HG03196 (cell line): Measurements from ENCODE around the gene MAP3K3.
"Not testable (repeated sequence)": the region's sequence is repeated elsewhere in the genome, so short reads cannot be mapped to it uniquely, and the experiment has no call there.

Source experiments
- ATAC-seq: cut with Tn5 transposase; IDR thresholded peaks from one replicate; pipeline ENCODE4 v1.9.1; 2021; ENCODE audit not compliant: unreplicated experiment

MAP3K3 gene

GRCh38 chr17:63704836-63705235, 82.6 kb downstream of the MAP3K3 start:
- ATAC-seq: no peak

GRCh38 chr17:63705657-63706056, 83.4 kb downstream of the MAP3K3 start:
- no peak for ATAC-seq

DNA sequence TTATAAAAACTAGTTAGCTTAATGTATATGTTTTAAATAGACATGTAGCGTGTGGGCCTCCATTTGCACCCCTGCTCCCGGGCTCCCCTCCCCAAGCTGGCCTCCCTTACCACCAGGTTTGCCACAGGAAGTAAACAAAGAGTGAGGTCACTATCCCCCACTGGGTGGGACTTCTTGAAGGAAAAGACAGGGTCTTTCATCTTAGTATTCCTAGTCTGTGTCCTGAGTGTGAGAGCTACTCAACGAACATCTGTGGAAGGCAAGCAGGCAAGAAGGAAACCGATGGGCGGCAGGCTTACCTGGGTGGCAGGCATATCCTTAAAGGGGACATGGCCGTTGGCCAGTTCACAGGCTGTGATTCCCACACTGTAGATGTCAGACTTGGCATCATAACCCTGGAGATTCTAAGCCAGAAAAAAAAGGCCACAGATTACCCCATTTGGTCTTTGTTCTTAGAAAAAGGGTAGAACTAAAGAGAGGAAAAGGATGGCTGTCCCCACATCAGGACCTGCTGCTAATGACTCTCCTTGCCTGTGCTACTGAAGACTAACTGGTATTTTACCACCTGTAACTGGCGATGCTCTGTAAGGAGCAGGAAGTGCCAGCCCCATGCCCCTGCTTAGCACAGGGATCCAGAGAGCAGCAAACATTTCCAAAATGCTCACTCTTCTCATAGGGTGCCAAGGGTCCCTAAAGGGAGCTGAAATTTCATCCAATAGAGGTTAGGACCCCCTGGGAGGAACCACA, 84.3 kb downstream of the MAP3K3 start:
- no peak for ATAC-seq

DNA sequence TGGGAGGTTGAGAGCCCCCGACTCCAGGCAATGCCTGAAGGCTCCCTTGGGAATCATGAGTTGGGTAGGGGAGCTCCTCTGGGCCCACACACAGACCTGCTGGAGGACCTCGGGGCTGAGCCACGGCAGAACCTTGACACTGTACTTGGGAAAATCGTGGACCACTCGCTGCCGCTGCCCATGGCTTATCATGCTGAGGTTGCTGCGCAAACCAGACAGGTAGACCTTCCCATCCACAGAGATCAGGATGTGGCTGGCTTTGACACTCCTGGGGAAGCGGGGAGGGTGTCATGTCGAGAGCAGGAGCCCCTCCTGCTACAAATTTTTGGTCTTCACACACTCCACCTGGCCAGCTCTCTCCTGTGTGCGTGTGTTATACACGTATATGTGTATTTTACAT, 84.9 kb downstream of the MAP3K3 start:
- ATAC-seq: no peak

DNA sequence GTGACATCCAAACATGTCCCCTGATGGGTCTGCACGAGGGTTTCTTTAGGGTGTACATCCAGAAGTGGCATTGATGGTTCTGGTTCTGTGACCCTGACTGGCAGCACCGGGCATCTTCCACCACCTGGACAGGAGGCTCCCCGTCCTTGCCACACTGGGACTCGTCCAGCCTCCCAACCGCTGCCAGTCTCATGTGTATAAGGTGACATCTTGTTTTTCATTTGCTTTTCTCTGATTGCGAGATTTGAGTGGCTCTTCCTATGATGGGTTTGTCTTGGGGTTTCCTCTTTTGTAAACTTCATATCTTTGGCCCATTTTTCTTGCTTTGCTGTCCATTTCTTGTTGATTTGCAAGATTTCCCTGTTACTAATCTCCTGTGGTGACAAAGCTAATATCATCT, 86.9 kb downstream of the MAP3K3 start:
- no peak for ATAC-seq

- ATAC-seq: no peak
Measured at GRCh38 chr17:63714550-63715277, 92.5 kb downstream of the MAP3K3 start.

GRCh38 chr17:63716426-63716825, 94.2 kb downstream of the MAP3K3 start:
- no peak for ATAC-seq

- ATAC-seq: no peak
Measured at GRCh38 chr17:63718988-63719387, 96.8 kb downstream of the MAP3K3 start.

- ATAC-seq: not testable (repeated sequence)
Measured at GRCh38 chr17:63720194-63720593, 98.0 kb downstream of the MAP3K3 start.

- ATAC-seq: no peak
Measured at GRCh38 chr17:63722403-63722802, 100.2 kb downstream of the MAP3K3 start.

DNA sequence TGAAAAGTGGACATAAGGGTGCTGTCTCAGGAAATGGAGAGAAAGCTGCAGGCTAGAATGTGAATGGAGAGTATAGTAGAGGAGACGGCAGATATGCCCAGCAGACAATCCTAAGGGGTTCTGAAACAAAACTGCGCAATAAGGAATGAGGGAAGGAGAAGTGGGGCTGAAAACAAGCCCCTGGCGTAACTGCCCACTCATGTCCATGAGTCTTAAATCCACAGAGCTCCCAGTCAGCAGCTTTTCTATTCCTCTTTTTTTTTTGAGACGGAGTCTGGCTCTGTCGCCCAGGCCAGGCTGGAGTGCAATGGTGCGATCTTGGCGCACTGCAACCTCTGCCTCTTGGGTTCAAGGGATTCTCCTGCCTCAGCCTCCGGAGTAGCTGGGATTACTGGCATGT, 113.5 kb downstream of the MAP3K3 start:
- ATAC-seq: no peak

GRCh38 chr17:63740464-63741142, 118.4 kb downstream of the MAP3K3 start:
- ATAC-seq: no peak

- peak; percentile 23 for ATAC-seq
Measured at GRCh38 chr17:63741143-63741407, 118.9 kb downstream of the MAP3K3 start.

DNA sequence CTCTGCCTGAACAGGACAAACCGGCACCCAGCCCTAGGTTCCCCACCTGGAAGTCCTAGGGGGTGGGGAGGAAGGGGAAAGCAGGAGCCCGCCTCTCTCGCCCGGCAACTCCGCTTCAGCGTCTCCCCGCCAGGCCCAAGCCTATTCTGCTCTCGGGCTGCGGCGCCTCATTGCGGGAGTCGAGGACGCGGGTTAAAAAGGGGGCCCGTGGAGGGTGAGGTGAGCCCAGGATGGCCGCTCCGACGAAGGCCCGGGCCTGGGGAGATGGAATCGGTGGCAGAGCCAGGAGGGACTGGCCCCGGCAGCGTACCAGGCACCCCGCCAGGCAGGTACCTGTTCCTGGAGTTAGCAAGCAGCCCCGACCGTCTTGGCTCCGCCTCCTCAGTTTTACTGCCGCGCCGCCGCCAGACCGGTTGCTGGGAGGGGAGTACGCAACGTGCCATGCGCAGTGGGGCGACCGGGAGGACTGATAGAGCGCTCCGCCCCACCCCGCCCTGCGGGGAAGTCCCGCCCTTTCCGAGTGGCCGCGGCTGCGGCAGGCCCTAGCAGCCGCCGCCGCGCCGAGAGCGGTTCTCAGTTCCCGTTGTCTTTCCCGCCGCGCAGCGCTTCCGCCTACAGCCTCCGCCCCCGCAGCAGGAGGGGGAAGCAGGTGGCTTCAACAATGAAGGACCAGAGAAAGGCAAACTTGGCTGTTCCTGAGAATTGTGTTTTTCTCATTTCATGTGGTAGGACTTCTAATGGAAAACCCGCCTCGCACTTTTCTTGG, 119.4 kb downstream of the MAP3K3 start, which contains the start of gene STRADA:
STRADA (minus strand) TSS at position 392 of the 766 bp plus-strand sequence. CDS start 13,430 bp downstream, outside the sequence.
- ATAC-seq: peak; percentile 77
